HCT116 (cell line): ENCODE results near the gene DPF3. TPM values are rescaled to one million over a fixed set of nuclear protein-coding genes. Genes with fewer than 3 reads are reported as not detected.

Experiments used
- ATAC-seq: fragments of 200-7000 bp; cut with Tn5 transposase; 2 replicates; pipeline ENCODE4 v1.9.1; 2020; ENCODE audit warnings: mild to moderate bottlenecking, moderate library complexity
- BruUV-seq: library from RNA; stranded (reverse); fragments of 400-500 nt; replicated peaks from 2 replicates; lab custom pipeline; 2021; lab: Mats Ljungman, UMichigan
- CTCF ChIA-PET: fragments of 300-600 bp; sonication (Branson Sonifier 250); formaldehyde crosslinking; loops from one replicate; lab custom pipeline; 2021; ENCODE audit warnings: antibody characterized with exemption; lab: Charles Lee
- POLR2A ChIA-PET: fragments of 300-600, 350-600 bp; sonication (Branson Sonifier 250); formaldehyde crosslinking; loops from one replicate; lab custom pipeline; 2021; ENCODE audit warnings: antibody characterized with exemption; lab: Charles Lee
- RAD21 ChIA-PET, 2 experiments: fragments of 300-600 bp; sonication (Branson Sonifier 250); formaldehyde crosslinking; loops; one replicate each; lab custom pipeline; 2023; ENCODE audit warnings: low total read pairs in 2 of 2; ENCODE audit not compliant: uncharacterized antibody in 2 of 2, unreplicated experiment in 2 of 2, low non-redundant PET in 1 of 2; lab: Charles Lee
- DNase-seq: peaks from one replicate; pipeline ENCODE4 v3.0.0-alpha.2; 2010; ENCODE audit warnings: low read depth, low spot score
- H2AFZ ChIP-seq: fragments of 200-600 bp; shearing (Covaris generic), sonication (generic); 2 replicates; pipeline ENCODE4 v1.6.1; 2017; ENCODE audit warnings: low read depth, mixed run types, mixed read lengths, antibody characterized with exemption, low read length; ENCODE audit not compliant: poor library complexity, severe bottlenecking
- H3K27ac ChIP-seq: 2 replicates; pipeline ENCODE4 v1.5.1; 2012; ENCODE audit warnings: low read depth, low read length
- H3K27me3 ChIP-seq: fragments of 200-600 bp; sonication (generic); 2 replicates; pipeline ENCODE4 v1.6.1; 2016; ENCODE audit warnings: mixed run types, low read length, mixed read lengths; ENCODE audit not compliant: insufficient read depth
- H3K36me3 ChIP-seq, 2 experiments: fragments of 200-500 bp in 1 of 2; fragments of 200-600 bp in 1 of 2; sonication (Bioruptor generic) in 1 of 2; sonication (generic) in 1 of 2; 2 replicates each; pipeline versions ENCODE4 v1.5.1 to v1.6.1; 2014 to 2016; ENCODE audit warnings: low read length in 2 of 2, inconsistent platforms in 1 of 2, mixed read lengths in 1 of 2, mixed run types in 1 of 2; ENCODE audit not compliant: insufficient read depth in 2 of 2, control insufficient read depth in 1 of 2
- H3K4me1 ChIP-seq, 2 experiments: fragments of 200-600 bp in 1 of 2; sonication (generic) in 1 of 2; 2 replicates each; pipeline versions ENCODE4 v1.5.1 to v1.6.1; 2012 to 2017; ENCODE audit warnings: low read length in 2 of 2, inconsistent platforms in 1 of 2, mild to moderate bottlenecking in 1 of 2, mixed read lengths in 1 of 2, mixed run types in 1 of 2, moderate library complexity in 1 of 2; ENCODE audit not compliant: insufficient read depth in 2 of 2, control insufficient read depth in 1 of 2
- H3K4me2 ChIP-seq: fragments of 200-600 bp; sonication (generic); 2 replicates; pipeline ENCODE4 v1.6.1; 2017; ENCODE audit warnings: mixed run types, low read length, mixed read lengths
- H3K4me3 ChIP-seq, 2 experiments: fragments of 200-600 bp in 1 of 2; sonication (generic) in 1 of 2; replicated peaks in 1 of 2; 2 replicates each; pipeline ENCODE4 v1.5.1; 2011 to 2016; ENCODE audit warnings: low read length in 2 of 2, control low read depth in 1 of 2, low read depth in 1 of 2, mild to moderate bottlenecking in 1 of 2, mixed read lengths in 1 of 2, mixed run types in 1 of 2
- H3K79me2 ChIP-seq: fragments of 200-600 bp; sonication (generic); 2 replicates; pipeline ENCODE4 v1.6.1; 2017; ENCODE audit warnings: mild to moderate bottlenecking, mixed run types, low read length, moderate library complexity, mixed read lengths; ENCODE audit not compliant: insufficient read depth
- H3K9ac ChIP-seq: fragments of 200-600 bp; sonication (generic); 2 replicates; pipeline ENCODE4 v1.6.1; 2016; ENCODE audit warnings: low read length, mixed read lengths
- H3K9me2 ChIP-seq: fragments of 200-600 bp; sonication (generic), shearing (Covaris generic); 2 replicates; pipeline ENCODE4 v1.6.1; 2017; ENCODE audit warnings: mixed run types, mild to moderate bottlenecking, moderate library complexity; ENCODE audit not compliant: insufficient read depth
- H3K9me3 ChIP-seq, 2 experiments: fragments of 200-500 bp in 1 of 2; fragments of 200-600 bp in 1 of 2; sonication (Bioruptor generic) in 1 of 2; sonication (generic) in 1 of 2; 2 replicates each; pipeline ENCODE4 v1.6.1; 2014 to 2017; ENCODE audit warnings: low read length in 2 of 2, mixed read lengths in 2 of 2, inconsistent platforms in 1 of 2, low read depth in 1 of 2, mild to moderate bottlenecking in 1 of 2, mixed run types in 1 of 2, moderate library complexity in 1 of 2; ENCODE audit not compliant: control insufficient read depth in 1 of 2, insufficient read depth in 1 of 2
- H4K20me1 ChIP-seq: fragments of 200-600 bp; sonication (generic), shearing (Covaris generic); 2 replicates; pipeline ENCODE4 v1.6.1; 2017; ENCODE audit warnings: mixed run types, mild to moderate bottlenecking, moderate library complexity; ENCODE audit not compliant: insufficient read depth
- ATF3 ChIP-seq: IDR thresholded peaks from 2 replicates; pipeline ENCODE4 v1.6.1; 2012
- CEBPB ChIP-seq: IDR thresholded peaks from 2 replicates; pipeline ENCODE4 v1.6.1; 2012; ENCODE audit warnings: low read depth
- CTCF ChIP-seq, 3 experiments: fragments of 200-600 bp in 1 of 3; sonication (generic) in 1 of 3; IDR thresholded peaks in 2 of 3; conservative IDR thresholded peaks in 1 of 3; 2 replicates each; pipeline ENCODE4 v1.5.1; 2012 to 2017; ENCODE audit warnings: low read depth in 2 of 3, low read length in 2 of 3, antibody characterized with exemption in 1 of 3, borderline replicate concordance in 1 of 3, control low read depth in 1 of 3, mild to moderate bottlenecking in 1 of 3, mixed read lengths in 1 of 3, mixed run types in 1 of 3, moderate library complexity in 1 of 3; ENCODE audit not compliant: insufficient read depth in 1 of 3
- ELF1 ChIP-seq: IDR thresholded peaks from 2 replicates; pipeline ENCODE4 v1.6.1; 2012; ENCODE audit warnings: low read depth, borderline replicate concordance
- EZH2 ChIP-seq: fragments of 200-600 bp; sonication (generic); IDR thresholded peaks from 2 replicates; pipeline ENCODE4 v1.6.1; 2017; ENCODE audit warnings: antibody characterized with exemption, mixed run types
- EZH2phosphoT487 ChIP-seq: fragments of 200-600 bp; IDR thresholded peaks from 2 replicates; pipeline ENCODE4 v1.6.1; 2018; ENCODE audit warnings: antibody characterized with exemption, borderline replicate concordance
- FOSL1 ChIP-seq: IDR thresholded peaks from 2 replicates; pipeline ENCODE4 v1.6.1; 2012; ENCODE audit warnings: low read depth
- JUND ChIP-seq: IDR thresholded peaks from 2 replicates; pipeline ENCODE4 v1.6.1; 2012
- MAX ChIP-seq: IDR thresholded peaks from 2 replicates; pipeline ENCODE4 v1.6.1; 2012
- POLR2AphosphoS5 ChIP-seq: IDR thresholded peaks from 2 replicates; pipeline ENCODE4 v1.6.1; 2011; ENCODE audit warnings: mild to moderate bottlenecking, low read depth, low read length, moderate library complexity
- RAD21 ChIP-seq: IDR thresholded peaks from 2 replicates; pipeline ENCODE4 v1.6.1; 2012; ENCODE audit warnings: low read depth, mild to moderate bottlenecking
- REST ChIP-seq: IDR thresholded peaks from 2 replicates; pipeline ENCODE4 v1.6.1; 2012; ENCODE audit warnings: low read depth
- SIN3A ChIP-seq: IDR thresholded peaks from 2 replicates; pipeline ENCODE4 v1.6.1; 2012; ENCODE audit warnings: low read depth
- SP1 ChIP-seq: IDR thresholded peaks from 2 replicates; pipeline ENCODE4 v1.6.1; 2012; ENCODE audit warnings: low read depth
- TCF7L2 ChIP-seq: IDR thresholded peaks from 2 replicates; pipeline ENCODE4 v1.7.0; 2011; ENCODE audit warnings: borderline replicate concordance, inconsistent platforms; ENCODE audit not compliant: insufficient read depth, insufficient read length; ENCODE audit errors: extremely low read depth
- YY1 ChIP-seq: IDR thresholded peaks from 2 replicates; pipeline ENCODE4 v1.6.1; 2011; ENCODE audit warnings: low read length, low read depth, moderate library complexity, mild to moderate bottlenecking; ENCODE audit not compliant: insufficient replicate concordance; ENCODE audit errors: extremely low read depth
- ZBTB33 ChIP-seq: IDR thresholded peaks from 2 replicates; pipeline ENCODE4 v1.6.1; 2011; ENCODE audit warnings: mild to moderate bottlenecking, low read length, moderate library complexity; ENCODE audit not compliant: insufficient replicate concordance; ENCODE audit errors: extremely low read depth
- ZFX ChIP-seq: fragments of 450-650 bp; IDR thresholded peaks from 2 replicates; pipeline ENCODE4 v1.6.1; 2017
- ZNF274 ChIP-seq: fragments of 200-500 bp; sonication (Bioruptor generic); IDR thresholded peaks from 2 replicates; pipeline ENCODE4 v1.6.1; 2014; ENCODE audit warnings: mild to moderate bottlenecking, low read depth, low read length, inconsistent platforms
- intact Hi-C: fragments of 100-400 bp; cut with micrococcal nuclease; formaldehyde crosslinking; loops from 2 replicates; pipeline ENCODE4 v1.10.0; 2022
- total RNA-seq: library from RNA; stranded (reverse); gene quantifications from one replicate; pipeline ENCODE4 v1.2.1, GENCODE V29; 2021; ENCODE audit not compliant: unreplicated experiment

The DPF3 gene
- total RNA-seq, 1 experiment from 2014 or later = 0.27 TPM

GRCh38 chr14:72600551-72601330, 293.2 kb downstream of the DPF3 start:
- H3K9me3 ChIP-seq = no peaks in the 10 kb centered on the region
- no TSS peak for BruUV-seq
- H3K9ac ChIP-seq = no peak overlapping the region
- no peaks in the 10 kb centered on the region for H3K27me3 ChIP-seq
- H4K20me1 ChIP-seq = no peaks in the 10 kb centered on the region
- no peak overlapping the region for H3K4me2 ChIP-seq
- DNase-seq = no peak
- H3K9me2 ChIP-seq = no peaks in the 10 kb centered on the region; the same call in 1 of the 2 replicates
- H3K27ac ChIP-seq = no peak overlapping the region
- H2AFZ ChIP-seq = no peak overlapping the region
- no peaks in the 10 kb centered on the region for H3K79me2 ChIP-seq
- no peaks in the 10 kb centered on the region for H3K36me3 ChIP-seq
- H3K4me1 ChIP-seq = no peaks in the 10 kb centered on the region
- ATAC-seq = no peak
- RAD21 ChIA-PET = no interaction called here
- POLR2A ChIA-PET = interaction anchor here (0.6 kb wide), 1 partner anchor 99 kb away, joined by 3 read pairs; no protein-coding TSS in a partner anchor
- intact Hi-C loops = no loop called here
- H3K4me3 ChIP-seq = no peak overlapping the region
- CTCF ChIA-PET = no interaction called here
- no peak for TF ChIP-seq TCF7L2
- TF ChIP-seq ZNF274 = no peak
- TF ChIP-seq JUND = no peak
- TF ChIP-seq CEBPB = no peak
- TF ChIP-seq ATF3 = no peak
- no peak for TF ChIP-seq CTCF (IDR thresholded peaks at IDR 0.05 in 2 of 3, conservative IDR thresholded peaks at IDR 0.05 in 1 of 3; ENCODE audit: borderline replicate concordance in 1 of 3, insufficient read depth in 1 of 3, low read depth in 2 of 3, low read length in 2 of 3)
- no peak for TF ChIP-seq ZFX
- no peak for TF ChIP-seq POLR2AphosphoS5
- no peak for TF ChIP-seq MAX
- no peak for TF ChIP-seq ZBTB33
- no peak for TF ChIP-seq RAD21
- no peak for TF ChIP-seq SP1
- no peak for TF ChIP-seq YY1
- no peak for TF ChIP-seq EZH2
- no peak for TF ChIP-seq REST
- no peak for TF ChIP-seq SIN3A
- TF ChIP-seq FOSL1 = no peak
- no peak for TF ChIP-seq EZH2phosphoT487
- TF ChIP-seq ELF1 = no peak
